HCT116 (cell line): ENCODE data around the gene EYA2.

ENCODE experiments used
- CBX3 ChIP-seq: IDR thresholded peaks from 2 replicates; pipeline ENCODE4 v1.6.1; 2012; ENCODE audit warnings: low read depth
- EZH2 ChIP-seq: fragments of 200-600 bp; sonication (generic); IDR thresholded peaks from 2 replicates; pipeline ENCODE4 v1.6.1; 2017; ENCODE audit warnings: antibody characterized with exemption, mixed run types
- EZH2phosphoT487 ChIP-seq: fragments of 200-600 bp; IDR thresholded peaks from 2 replicates; pipeline ENCODE4 v1.6.1; 2018; ENCODE audit warnings: antibody characterized with exemption, borderline replicate concordance
- JUND ChIP-seq: IDR thresholded peaks from 2 replicates; pipeline ENCODE4 v1.6.1; 2012
- POLR2AphosphoS5 ChIP-seq: IDR thresholded peaks from 2 replicates; pipeline ENCODE4 v1.6.1; 2011; ENCODE audit warnings: mild to moderate bottlenecking, low read depth, low read length, moderate library complexity
- TCF7L2 ChIP-seq: IDR thresholded peaks from 2 replicates; pipeline ENCODE4 v1.7.0; 2011; ENCODE audit warnings: borderline replicate concordance, inconsistent platforms; ENCODE audit not compliant: insufficient read depth, insufficient read length; ENCODE audit errors: extremely low read depth
- ZBTB33 ChIP-seq: IDR thresholded peaks from 2 replicates; pipeline ENCODE4 v1.6.1; 2011; ENCODE audit warnings: mild to moderate bottlenecking, low read length, moderate library complexity; ENCODE audit not compliant: insufficient replicate concordance; ENCODE audit errors: extremely low read depth
- TF ChIP-seq, protein P1 (sequence below), 3 experiments: fragments of 200-600 bp in 1 of 3; sonication (generic) in 1 of 3; IDR thresholded peaks in 2 of 3; conservative IDR thresholded peaks in 1 of 3; 2 replicates each; pipeline ENCODE4 v1.5.1; 2012 to 2017; ENCODE audit warnings: low read depth in 2 of 3, low read length in 2 of 3, antibody characterized with exemption in 1 of 3, borderline replicate concordance in 1 of 3, control low read depth in 1 of 3, mild to moderate bottlenecking in 1 of 3, mixed read lengths in 1 of 3, mixed run types in 1 of 3, moderate library complexity in 1 of 3; ENCODE audit not compliant: insufficient read depth in 1 of 3

GRCh38 chr20:47188540-47188939 lies 293.9 kb downstream of the EYA2 start:
- TF ChIP-seq CBX3 (no peak), JUND (no peak), TCF7L2 (no peak), EZH2phosphoT487 (no peak), ZBTB33 (no peak), EZH2 (no peak), POLR2AphosphoS5 (no peak)
- TF ChIP-seq, protein P1, sequence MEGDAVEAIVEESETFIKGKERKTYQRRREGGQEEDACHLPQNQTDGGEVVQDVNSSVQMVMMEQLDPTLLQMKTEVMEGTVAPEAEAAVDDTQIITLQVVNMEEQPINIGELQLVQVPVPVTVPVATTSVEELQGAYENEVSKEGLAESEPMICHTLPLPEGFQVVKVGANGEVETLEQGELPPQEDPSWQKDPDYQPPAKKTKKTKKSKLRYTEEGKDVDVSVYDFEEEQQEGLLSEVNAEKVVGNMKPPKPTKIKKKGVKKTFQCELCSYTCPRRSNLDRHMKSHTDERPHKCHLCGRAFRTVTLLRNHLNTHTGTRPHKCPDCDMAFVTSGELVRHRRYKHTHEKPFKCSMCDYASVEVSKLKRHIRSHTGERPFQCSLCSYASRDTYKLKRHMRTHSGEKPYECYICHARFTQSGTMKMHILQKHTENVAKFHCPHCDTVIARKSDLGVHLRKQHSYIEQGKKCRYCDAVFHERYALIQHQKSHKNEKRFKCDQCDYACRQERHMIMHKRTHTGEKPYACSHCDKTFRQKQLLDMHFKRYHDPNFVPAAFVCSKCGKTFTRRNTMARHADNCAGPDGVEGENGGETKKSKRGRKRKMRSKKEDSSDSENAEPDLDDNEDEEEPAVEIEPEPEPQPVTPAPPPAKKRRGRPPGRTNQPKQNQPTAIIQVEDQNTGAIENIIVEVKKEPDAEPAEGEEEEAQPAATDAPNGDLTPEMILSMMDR (IDR thresholded peaks at IDR 0.05 in 2 of 3, conservative IDR thresholded peaks at IDR 0.05 in 1 of 3; ENCODE audit: borderline replicate concordance in 1 of 3, insufficient read depth in 1 of 3, low read depth in 2 of 3, low read length in 2 of 3): no peak
